MCF 10A (cell line): Measurements from ENCODE around the gene BSDC1. TPM values are rescaled to one million over a fixed set of nuclear protein-coding genes. Genes with fewer than 3 reads are reported as not detected.

Experiments
- BruUV-seq: library from RNA; stranded (reverse); fragments of 400-500 nt; replicated peaks from 2 replicates; lab custom pipeline; 2021; lab: Mats Ljungman, UMichigan
- CTCF ChIA-PET: fragments of 300-600 bp; sonication (Branson Sonifier 250); formaldehyde crosslinking; extraction: SDS; loops from one replicate; lab custom pipeline; 2021; ENCODE audit warnings: antibody characterized with exemption, inconsistent platforms; lab: Yijun Ruan, JAX
- POLR2A ChIA-PET: fragments of 300-600, 350-650 bp; sonication (Branson Sonifier 250); formaldehyde crosslinking; extraction: SDS; loops from one replicate; lab custom pipeline; 2020; ENCODE audit warnings: antibody characterized with exemption, inconsistent platforms; lab: Yijun Ruan, JAX
- DNase-seq: peaks from one replicate; pipeline ENCODE4 v3.0.0-alpha.2; 2018; ENCODE audit not compliant: unreplicated experiment
- H3K27ac Mint-ChIP-seq: one replicate; pipeline ENCODE4 v1.8.0; 2022; ENCODE audit warnings: mild to moderate bottlenecking, low read depth, mixed read lengths; ENCODE audit not compliant: unreplicated experiment
- H3K27me3 Mint-ChIP-seq: one replicate; pipeline ENCODE4 v1.8.0; 2022; ENCODE audit warnings: mixed read lengths; ENCODE audit not compliant: insufficient read depth, unreplicated experiment
- H3K36me3 Mint-ChIP-seq: one replicate; pipeline ENCODE4 v1.8.0; 2022; ENCODE audit warnings: mild to moderate bottlenecking, moderate library complexity, mixed read lengths; ENCODE audit not compliant: insufficient read depth, unreplicated experiment
- H3K4me1 Mint-ChIP-seq: one replicate; pipeline ENCODE4 v1.8.0; 2022; ENCODE audit warnings: mixed read lengths; ENCODE audit not compliant: insufficient read depth, unreplicated experiment
- H3K4me3 Mint-ChIP-seq: one replicate; pipeline ENCODE4 v1.8.0; 2022; ENCODE audit warnings: mild to moderate bottlenecking, moderate library complexity, mixed read lengths; ENCODE audit not compliant: unreplicated experiment
- H3K9me3 Mint-ChIP-seq: one replicate; pipeline ENCODE4 v1.8.0; 2022; ENCODE audit warnings: mixed read lengths; ENCODE audit not compliant: unreplicated experiment
- CTCF ChIP-seq: fragments of 200-600 bp; IDR thresholded peaks from one replicate; pipeline ENCODE4 v1.8.0; 2022; ENCODE audit warnings: antibody characterized with exemption, mild to moderate bottlenecking; ENCODE audit not compliant: unreplicated experiment
- intact Hi-C: fragments of 100-400 bp; cut with micrococcal nuclease; formaldehyde crosslinking; loops from 2 replicates; pipeline ENCODE4 v1.14.1; 2022
- total RNA-seq: library from RNA; stranded (reverse); gene quantifications from 2 replicates; pipeline ENCODE4 v1.2.3, GENCODE V29; 2022

Gene BSDC1
- total RNA-seq, 1 experiment from 2014 or later, result 52.6 TPM

- CTCF ChIA-PET, result interaction anchor here (0.5 to 1.9 kb wide), 3 partner anchors 121 to 648 kb away, joined by 3 to 5 read pairs (median 3); no protein-coding TSS in a partner anchor
- peak overlapping the region; percentile 14 for H3K4me3 Mint-ChIP-seq
- TF ChIP-seq CTCF, result no peak
- intact Hi-C loops, result no loop called here
- H3K27ac Mint-ChIP-seq, result no peak overlapping the region
- POLR2A ChIA-PET, result no interaction called here
- no peaks in the 10 kb centered on the region for H3K36me3 Mint-ChIP-seq
- no peaks in the 10 kb centered on the region for H3K4me1 Mint-ChIP-seq
- no peaks in the 10 kb centered on the region for H3K27me3 Mint-ChIP-seq
- DNase-seq, result peak; percentile 45
- no TSS peak for BruUV-seq
- H3K9me3 Mint-ChIP-seq, result no peaks in the 10 kb centered on the region
Measured at GRCh38 chr1:32336963-32337675, 57.1 kb downstream of the BSDC1 start.

DNA sequence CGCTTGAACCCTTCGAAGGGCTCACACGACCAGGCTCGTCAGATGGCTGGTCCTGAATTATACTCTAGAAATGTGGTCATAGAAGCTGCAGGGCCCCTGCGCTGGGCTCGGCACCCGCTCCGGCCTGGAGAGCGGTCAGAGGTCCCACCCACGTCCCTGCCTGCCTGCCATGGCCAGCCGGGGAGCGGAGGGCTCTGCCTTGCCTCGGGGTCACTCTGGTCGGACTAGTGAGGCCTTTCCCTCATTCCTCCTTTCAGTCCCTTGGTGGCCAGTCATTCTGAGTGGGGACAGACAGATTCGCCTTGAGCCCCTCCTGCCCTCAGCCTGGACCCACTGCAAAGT lies 57.7 kb downstream of the BSDC1 start:
- ChIA-PET CTCF (interaction anchor here (0.7 to 1.9 kb wide), 2 partner anchors 38 to 121 kb away, joined by 4 to 5 read pairs; no protein-coding TSS in a partner anchor), POLR2A (no interaction called here)
- no peaks in the 10 kb centered on the region for H3K4me1 Mint-ChIP-seq
- intact Hi-C loops, result no loop called here
- H3K4me3 Mint-ChIP-seq, result peak overlapping the region; percentile 14
- H3K27me3 Mint-ChIP-seq, result no peaks in the 10 kb centered on the region
- H3K36me3 Mint-ChIP-seq, result peaks cover 2% of the 10 kb centered on the region
- H3K9me3 Mint-ChIP-seq, result no peaks in the 10 kb centered on the region
- H3K27ac Mint-ChIP-seq, result no peak overlapping the region
- DNase-seq, result no peak
- TF ChIP-seq CTCF, result no peak
- no TSS peak for BruUV-seq

- DNase-seq, result no peak
- ChIA-PET CTCF (interaction anchor here (0.6 to 1.9 kb wide), 3 partner anchors 38 to 120 kb away, joined by 3 to 5 read pairs (median 4); no protein-coding TSS in a partner anchor), POLR2A (no interaction called here)
- intact Hi-C loops, result no loop called here
- no TSS peak for BruUV-seq
- Mint-ChIP-seq H3K27me3 (no peaks in the 10 kb centered on the region), H3K4me3 (peak within 1 kb of the TSS; percentile 30), H3K4me1 (no peaks in the 10 kb centered on the region), H3K27ac (no peak within 1 kb of the TSS), H3K9me3 (no peaks in the 10 kb centered on the region), H3K36me3 (peaks cover 7% of the 10 kb centered on the region)
- TF ChIP-seq CTCF, result no peak
Measured at GRCh38 chr1:32335790-32336590, 58.3 kb downstream of the BSDC1 start, which contains the start of gene MARCKSL1. Gene MARCKSL1, minus strand, starts transcription at chr1:32336233. Its CDS starts 200 bp downstream, at chr1:32336033.

DNA sequence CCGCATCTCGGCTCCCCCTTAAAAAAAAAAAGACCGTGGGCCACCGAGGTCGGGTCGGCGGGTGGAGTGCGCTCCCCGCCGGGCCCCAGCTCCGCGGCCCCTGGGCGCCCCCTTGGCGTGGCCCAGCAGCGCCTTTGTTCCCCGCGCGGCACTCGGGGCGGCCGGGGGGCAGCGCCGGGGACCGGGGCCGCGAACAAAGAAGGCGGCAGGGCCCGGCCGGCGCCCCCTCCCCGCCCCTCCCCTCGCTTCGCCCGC lies 58.8 kb downstream of the BSDC1 start:
- BruUV-seq, result no TSS peak
- H3K4me3 Mint-ChIP-seq, result no peak overlapping the region
- CTCF ChIA-PET, result interaction anchor here (0.6 to 1.9 kb wide), 2 partner anchors 116 to 120 kb away, joined by 3 to 5 read pairs; no protein-coding TSS in a partner anchor

More for the DNA sequence above, 58.8 kb downstream of the BSDC1 start:
- POLR2A ChIA-PET, result no interaction called here
- Mint-ChIP-seq H3K9me3 (no peaks in the 10 kb centered on the region), H3K27me3 (no peaks in the 10 kb centered on the region), H3K27ac (no peak overlapping the region), H3K4me1 (no peaks in the 10 kb centered on the region), H3K36me3 (peaks cover 7% of the 10 kb centered on the region)
- TF ChIP-seq CTCF, result no peak
- DNase-seq, result no peak
- intact Hi-C loops, result no loop called here
